Nucleus accumbens (tissue), 56 donors: Measurements from ENCODE around the gene COL5A1.

ENCODE experiments used
- DNase-seq, 56 donors: peaks; one replicate each; lab custom pipeline; 2025; lab: John Stamatoyannopoulos, UW

The COL5A1 gene

DNA sequence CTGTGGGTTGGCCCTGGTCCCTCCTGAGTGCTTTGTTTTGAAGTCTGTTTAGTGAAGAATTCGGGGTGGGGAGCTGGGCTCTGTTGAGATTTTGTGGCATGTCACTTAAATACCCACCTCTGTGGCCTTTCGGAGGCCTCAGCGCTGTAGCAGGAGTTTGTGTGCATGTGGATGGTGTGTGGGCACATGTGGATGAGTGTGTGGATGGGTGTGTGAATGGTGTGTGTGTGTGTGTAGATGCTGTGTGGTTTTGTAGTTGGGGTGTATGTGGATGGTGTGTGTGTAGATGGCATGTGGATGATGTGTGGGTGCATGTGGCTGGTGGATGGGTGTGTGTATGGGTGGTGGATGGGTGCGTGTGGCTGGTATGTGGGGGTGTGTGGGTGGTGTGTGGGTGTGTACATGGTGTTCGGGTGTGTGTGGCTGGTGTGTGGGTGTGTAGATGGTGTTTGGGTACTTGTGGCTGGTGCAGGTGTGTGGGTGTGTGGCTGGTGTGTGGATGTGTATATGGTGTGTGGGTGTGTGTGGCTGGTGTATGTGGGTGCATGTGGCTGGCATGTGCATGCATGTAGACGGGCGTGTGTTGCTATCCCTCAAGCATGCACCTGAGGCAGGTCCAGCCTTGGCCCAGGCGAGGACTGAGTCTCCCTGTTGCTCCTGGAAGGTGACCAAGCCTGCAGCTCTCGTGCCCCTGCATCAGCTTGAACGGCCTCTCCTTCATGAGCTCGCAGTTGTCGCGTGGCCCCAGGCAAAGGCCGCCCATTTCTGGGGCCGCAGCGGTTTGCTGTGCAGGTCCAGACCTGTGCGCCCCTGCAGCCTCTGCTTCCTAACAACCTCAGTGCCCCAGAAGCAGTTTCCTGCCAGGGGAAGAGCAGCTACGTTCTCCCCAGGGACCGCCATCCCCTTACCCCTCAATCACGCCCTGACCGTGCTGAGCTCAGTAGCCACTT, 185.0 kb downstream of the COL5A1 start:
- DNase-seq: peak in 3 of 56 donors; percentile 5 to 42 (median 12)

- no peak for DNase-seq
Measured at GRCh38 chr9:134827559-134827958, 186.0 kb downstream of the COL5A1 start.

- no peak for DNase-seq
Measured at GRCh38 chr9:134827993-134828392, 186.4 kb downstream of the COL5A1 start.

GRCh38 chr9:134828892-134829291, 187.3 kb downstream of the COL5A1 start:
- DNase-seq: no peak

DNA sequence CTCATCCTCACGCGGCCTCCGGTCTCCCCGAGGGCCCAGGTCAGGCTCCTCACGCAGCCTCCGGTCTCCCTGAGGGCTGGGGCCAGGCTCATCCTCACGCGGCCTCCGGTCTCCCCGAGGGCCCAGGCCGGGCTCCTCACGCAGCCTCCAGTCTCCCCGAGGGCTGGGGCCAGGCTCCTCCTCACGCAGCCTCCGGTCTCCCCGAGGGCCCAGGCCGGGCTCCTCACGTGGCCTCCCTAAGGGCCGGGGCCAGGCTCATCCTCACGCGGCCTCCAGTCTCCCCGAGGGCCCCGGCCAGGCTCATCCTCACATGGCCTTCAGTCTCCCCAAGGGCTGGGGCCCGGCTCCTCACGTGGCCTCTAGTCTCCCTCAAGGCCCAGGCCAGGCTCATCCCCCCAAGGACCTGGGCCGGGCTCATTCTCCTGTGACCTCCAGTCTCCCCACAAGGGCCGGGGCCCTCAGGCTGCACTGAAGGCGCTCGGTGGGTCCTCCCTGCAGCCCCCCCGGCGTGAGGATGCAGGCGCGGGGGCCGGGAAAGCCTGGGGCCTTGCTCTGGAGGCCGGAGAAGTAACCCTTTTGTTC, 187.8 kb downstream of the COL5A1 start:
- no peak for DNase-seq

DNA sequence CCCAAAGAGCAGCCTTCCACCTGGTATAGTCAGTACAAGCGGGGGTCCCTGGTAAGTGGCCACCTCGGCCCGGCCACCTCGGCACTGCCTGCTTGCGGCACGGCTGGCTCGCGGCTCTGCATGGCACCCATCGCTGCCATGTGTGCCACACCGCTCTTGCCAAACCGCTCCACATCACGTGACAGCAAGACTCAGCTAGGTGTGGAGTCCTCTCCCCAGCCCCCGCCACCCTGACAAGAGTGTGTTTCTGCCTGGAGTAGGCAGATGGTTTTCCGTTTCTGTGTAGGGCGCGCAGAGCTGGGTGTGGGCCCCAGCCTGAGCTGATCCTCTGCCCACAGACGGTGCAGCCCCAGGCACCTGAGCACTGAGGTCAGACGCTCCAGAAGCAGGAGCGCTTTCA, 188.5 kb downstream of the COL5A1 start:
- DNase-seq: peak in 1 of 56 donors; percentile 1

- DNase-seq: no peak
Measured at GRCh38 chr9:134830926-134831720, 189.5 kb downstream of the COL5A1 start.

- DNase-seq: no peak
Measured at GRCh38 chr9:134832471-134832870, 190.9 kb downstream of the COL5A1 start.

GRCh38 chr9:134833294-134833880, 191.8 kb downstream of the COL5A1 start:
- no peak for DNase-seq

GRCh38 chr9:134834217-134834956, 192.8 kb downstream of the COL5A1 start:
- no peak for DNase-seq

DNA sequence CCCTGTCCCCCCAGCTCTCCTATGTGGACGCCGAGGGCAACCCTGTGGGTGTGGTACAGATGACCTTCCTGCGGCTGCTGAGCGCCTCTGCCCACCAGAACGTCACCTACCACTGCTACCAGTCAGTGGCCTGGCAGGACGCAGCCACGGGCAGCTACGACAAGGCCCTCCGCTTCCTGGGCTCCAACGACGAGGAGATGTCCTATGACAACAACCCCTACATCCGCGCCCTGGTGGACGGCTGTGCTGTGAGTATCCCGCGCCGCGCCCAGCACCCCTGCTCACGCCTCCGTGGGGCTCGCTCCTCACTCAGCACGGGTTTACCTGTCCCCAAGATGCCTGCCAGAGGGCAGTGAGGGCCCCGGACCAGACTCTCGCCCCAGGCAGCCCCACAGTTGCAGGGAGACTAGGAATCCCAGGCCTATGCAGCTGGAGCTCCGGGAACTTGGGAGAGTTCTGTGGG, 193.4 kb downstream of the COL5A1 start:
- DNase-seq: no peak

GRCh38 chr9:134835448-134835847, 193.8 kb downstream of the COL5A1 start:
- DNase-seq: no peak

DNA sequence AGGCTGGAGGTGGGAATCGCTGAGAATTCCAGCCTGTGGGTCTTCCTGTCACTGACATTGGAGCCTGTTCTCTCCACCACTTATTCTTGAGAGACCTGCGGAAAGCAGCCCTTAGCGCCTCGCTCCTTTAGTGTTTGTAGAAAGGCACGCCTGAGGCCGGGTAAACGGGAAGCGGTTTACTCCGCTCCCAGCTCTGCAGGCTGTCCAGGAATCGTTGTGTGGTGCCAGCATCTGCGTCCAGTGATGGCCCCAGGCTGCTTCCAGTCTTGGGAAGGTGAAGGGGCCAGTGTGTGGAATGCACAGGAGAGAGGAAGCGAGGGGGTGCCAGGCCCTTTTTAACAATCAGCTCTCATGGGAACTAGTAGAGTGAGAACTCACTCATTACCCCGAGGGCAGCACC, 194.4 kb downstream of the COL5A1 start:
- DNase-seq: no peak

DNA sequence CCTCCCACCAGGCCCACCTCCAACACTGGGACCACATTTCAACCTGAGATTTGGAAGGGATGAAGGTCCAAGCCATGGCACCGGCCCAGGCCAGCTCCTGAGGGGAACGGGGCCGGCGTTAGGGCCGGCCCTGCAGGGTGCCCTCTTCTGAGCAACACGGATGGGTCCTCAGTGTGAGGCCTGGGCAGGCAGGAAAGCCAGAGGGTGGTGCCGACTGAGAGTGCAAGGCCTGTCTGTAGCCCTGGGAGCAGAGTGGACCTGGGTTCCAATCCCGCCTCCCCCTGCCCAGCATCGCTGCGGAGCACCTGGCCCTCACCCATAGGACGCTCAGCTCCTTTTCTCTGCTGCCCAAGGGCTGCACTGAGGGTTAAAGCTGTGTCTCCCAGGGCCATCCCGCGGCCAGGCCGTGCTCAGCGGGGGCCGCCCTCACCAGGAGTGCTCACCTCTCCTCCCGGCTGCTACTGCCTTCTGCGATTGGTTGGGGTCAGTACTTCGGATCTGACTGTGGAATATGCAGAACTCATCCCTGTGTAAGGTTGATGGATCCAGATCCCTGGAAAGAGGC, 194.9 kb downstream of the COL5A1 start:
- no peak for DNase-seq

DNA sequence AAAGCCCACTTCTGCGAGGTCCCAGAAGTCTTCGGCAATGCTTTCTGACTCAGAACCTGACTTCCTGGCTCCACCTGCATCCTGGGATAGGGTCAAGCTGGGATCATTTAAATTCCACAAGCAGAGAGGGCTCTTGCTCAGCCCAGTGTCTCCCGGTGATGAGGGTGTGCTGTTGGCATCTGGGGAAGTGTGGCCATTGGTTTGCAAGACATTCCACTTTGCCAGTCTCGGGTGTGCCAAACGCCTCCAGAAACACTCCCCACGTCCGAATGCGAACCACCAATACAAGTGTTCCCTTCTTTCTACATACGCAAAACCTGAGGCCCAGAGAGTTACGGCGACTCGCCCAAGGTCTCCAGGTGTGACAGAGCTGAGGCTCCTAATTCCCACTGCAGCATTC, 195.9 kb downstream of the COL5A1 start:
- no peak for DNase-seq

- DNase-seq: no peak
Measured at GRCh38 chr9:134838651-134839454, 197.2 kb downstream of the COL5A1 start.

DNA sequence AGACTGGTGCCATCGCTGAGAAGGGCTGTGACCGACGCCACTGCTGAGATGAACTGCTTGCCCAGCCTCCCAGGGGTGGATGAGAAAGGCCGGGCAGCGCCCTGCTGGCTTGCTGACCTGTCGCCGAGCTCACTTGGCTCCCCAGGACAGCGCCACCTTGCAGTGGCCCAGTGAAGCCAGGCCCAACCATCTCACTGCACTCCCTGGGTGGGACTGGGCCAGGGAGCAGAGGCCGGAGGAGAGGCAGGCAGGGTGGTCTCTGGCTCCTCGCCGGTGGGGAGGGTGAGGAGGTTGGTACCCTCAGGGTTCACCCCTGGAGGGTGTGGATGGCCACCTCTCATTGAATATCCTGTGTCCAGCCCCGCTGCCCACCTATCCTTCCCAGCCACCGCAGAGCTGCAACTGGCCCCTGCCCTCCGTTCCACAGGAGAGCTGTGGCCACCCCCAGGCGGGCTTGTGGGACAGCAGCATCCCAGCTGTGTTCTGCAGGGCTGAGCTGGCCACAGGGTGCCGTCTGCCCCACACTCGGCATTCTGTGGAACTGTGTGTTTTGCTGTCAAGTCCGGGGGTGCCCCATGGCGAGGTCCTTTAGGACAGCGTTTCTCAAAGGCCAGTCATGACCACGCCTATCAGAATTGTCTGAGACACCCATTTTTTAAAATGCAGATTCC, 198.0 kb downstream of the COL5A1 start:
- no peak for DNase-seq

- no peak for DNase-seq
Measured at GRCh38 chr9:134840511-134840910, 198.9 kb downstream of the COL5A1 start.
